Muscle layer of colon (tissue), 2 donors: ENCODE measurements around the gene TFB2M.

Experiments used
- H3K27ac ChIP-seq: one replicate; pipeline ENCODE4 v1.7.0; 2013; ENCODE audit warnings: low read depth, mild to moderate bottlenecking, low read length, moderate library complexity
- H3K27me3 ChIP-seq, 2 donors: one replicate each; pipeline ENCODE4 v1.7.0; 2013; ENCODE audit warnings: low read length in 2 of 2, mild to moderate bottlenecking in 2 of 2; ENCODE audit not compliant: insufficient read depth in 2 of 2, control insufficient read depth in 1 of 2
- H3K36me3 ChIP-seq: one replicate; pipeline ENCODE4 v1.7.0; 2013; ENCODE audit warnings: mild to moderate bottlenecking, low read length; ENCODE audit not compliant: insufficient read depth
- H3K4me1 ChIP-seq: one replicate; pipeline ENCODE4 v1.7.0; 2013; ENCODE audit warnings: mild to moderate bottlenecking, low read length; ENCODE audit not compliant: insufficient read depth
- H3K4me3 ChIP-seq, 2 donors: one replicate each; pipeline ENCODE4 v1.7.0; 2013; ENCODE audit warnings: low read length in 2 of 2, low read depth in 1 of 2, mild to moderate bottlenecking in 1 of 2, moderate library complexity in 1 of 2
- H3K9ac ChIP-seq: one replicate; pipeline ENCODE4 v1.7.0; 2013; ENCODE audit warnings: low read length
- H3K9me3 ChIP-seq: one replicate; pipeline ENCODE4 v1.7.0; 2013; ENCODE audit warnings: mild to moderate bottlenecking, low read length
- donor health status: abdominal sarcoma.
- donor health status: Adenocarcinoma of cecum.

The TFB2M gene

DNA sequence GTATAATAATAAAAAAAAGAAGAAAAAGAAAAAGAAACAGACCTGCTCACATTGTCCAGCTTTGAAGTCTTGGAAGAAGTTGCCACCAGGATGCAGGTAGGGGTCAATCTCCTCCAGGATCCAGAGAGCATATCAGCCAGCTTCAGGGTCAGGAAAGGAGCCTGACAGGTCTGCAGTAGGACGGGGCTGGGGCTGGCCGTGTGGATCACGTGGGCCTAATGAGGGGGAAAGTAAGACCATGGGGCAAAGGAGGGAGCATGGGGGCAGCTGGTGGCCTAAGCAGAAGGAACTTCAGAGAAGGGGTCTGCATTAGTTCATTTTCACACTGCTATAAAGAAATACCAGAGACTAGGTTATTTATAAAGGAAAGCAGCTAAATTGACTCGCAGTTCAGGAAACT is 39.7 kb downstream of the TFB2M start:
- H3K27ac ChIP-seq, result no peak overlapping the region
- H3K36me3 ChIP-seq, result no peaks in the 10 kb centered on the region
- H3K9ac ChIP-seq, result no peak overlapping the region
- H3K9me3 ChIP-seq, result peaks cover 8% of the 10 kb centered on the region
- H3K4me3 ChIP-seq, result no peak overlapping the region
- no peaks in the 10 kb centered on the region for H3K27me3 ChIP-seq
- no peaks in the 10 kb centered on the region for H3K4me1 ChIP-seq

DNA sequence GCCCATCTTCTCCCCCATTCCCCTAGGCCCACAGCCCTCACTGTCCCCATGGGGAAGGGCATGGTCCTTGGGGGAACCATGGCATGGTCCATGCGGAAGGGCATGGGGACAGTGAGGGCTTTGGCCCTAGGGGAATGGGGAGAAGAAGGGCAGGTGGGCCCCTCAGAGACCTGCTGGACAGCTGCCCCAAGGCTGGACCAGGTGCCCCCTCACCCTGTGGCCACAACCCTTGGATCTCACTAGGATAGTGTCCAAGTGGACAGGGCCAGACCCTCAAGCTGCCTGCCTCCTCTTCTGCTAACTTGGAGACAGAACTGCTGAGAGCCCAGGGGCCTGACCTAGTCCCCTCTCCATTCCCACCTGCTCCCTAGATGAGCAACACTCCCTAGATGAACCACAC is 46.5 kb downstream of the TFB2M start:
- Histone ChIP-seq H3K9ac (no peak overlapping the region), H3K27me3 (no peaks in the 10 kb centered on the region), H3K27ac (no peak overlapping the region), H3K36me3 (no peaks in the 10 kb centered on the region), H3K4me1 (no peaks in the 10 kb centered on the region), H3K4me3 (no peak overlapping the region), H3K9me3 (peaks cover 8% of the 10 kb centered on the region)

DNA sequence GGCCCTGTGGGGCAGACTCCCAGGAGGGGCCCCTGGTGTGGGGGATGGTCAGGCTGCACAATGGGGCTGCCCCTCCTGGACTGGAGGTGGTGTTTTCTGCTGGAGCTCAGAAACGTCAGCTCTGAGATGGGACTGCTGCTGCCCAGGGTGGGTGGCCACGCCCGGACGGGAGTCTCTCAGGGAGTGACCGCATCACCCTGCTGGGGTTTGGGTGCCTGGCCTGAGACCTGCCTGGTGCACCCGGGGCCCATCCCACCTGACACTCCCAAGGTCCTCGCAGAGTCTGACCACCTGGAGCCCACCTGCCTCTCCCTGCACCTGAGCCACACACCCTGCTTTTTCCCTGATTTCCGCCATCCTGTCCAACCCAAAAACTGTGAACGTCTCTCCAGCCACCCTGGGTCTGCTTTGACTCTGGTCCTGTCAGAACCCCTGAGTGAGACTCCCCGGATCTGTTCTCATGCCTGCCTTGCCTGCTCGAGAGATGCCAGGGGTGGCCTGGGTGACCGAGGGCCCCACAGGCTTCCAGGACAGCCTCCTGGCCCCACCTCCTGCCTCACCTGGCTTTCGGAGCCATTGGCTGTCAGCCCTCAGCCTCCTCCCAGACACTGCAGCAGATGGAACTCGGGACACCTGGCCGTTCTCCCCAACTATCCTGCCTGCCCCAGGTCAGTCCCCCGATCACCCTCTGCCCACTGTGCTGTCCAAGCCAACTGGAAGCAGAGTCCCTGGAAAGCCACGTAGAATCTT is 47.4 kb downstream of the TFB2M start:
- no peak overlapping the region for H3K9ac ChIP-seq
- no peak overlapping the region for H3K4me3 ChIP-seq
- no peaks in the 10 kb centered on the region for H3K36me3 ChIP-seq
- H3K27ac ChIP-seq, result no peak overlapping the region
- H3K9me3 ChIP-seq, result peaks cover 8% of the 10 kb centered on the region
- H3K4me1 ChIP-seq, result no peaks in the 10 kb centered on the region
- H3K27me3 ChIP-seq, result no peaks in the 10 kb centered on the region

DNA sequence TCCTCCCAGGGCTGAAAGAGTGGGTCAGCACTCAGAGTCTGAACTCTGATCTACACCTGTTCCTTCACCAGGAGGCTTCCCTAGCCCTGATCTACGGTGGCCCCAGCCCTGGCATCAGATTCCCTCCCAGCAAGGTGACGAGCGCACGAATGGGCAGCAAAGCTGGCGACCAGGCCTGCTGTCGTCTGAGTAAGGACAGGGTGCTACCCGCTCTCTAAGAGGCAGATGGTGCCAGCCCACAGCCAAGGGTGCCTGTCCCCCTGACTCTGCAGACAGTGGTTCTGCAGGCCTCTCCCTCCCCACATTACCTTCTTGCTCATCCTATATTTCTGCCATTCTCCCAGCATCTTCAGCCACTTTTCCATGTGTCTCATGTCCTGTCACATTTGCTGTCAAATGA is 48.7 kb downstream of the TFB2M start:
- no peaks in the 10 kb centered on the region for H3K4me1 ChIP-seq
- no peak overlapping the region for H3K9ac ChIP-seq
- H3K9me3 ChIP-seq, result peaks cover 8% of the 10 kb centered on the region
- no peaks in the 10 kb centered on the region for H3K27me3 ChIP-seq
- no peaks in the 10 kb centered on the region for H3K36me3 ChIP-seq
- no peak overlapping the region for H3K27ac ChIP-seq
- no peak overlapping the region for H3K4me3 ChIP-seq

DNA sequence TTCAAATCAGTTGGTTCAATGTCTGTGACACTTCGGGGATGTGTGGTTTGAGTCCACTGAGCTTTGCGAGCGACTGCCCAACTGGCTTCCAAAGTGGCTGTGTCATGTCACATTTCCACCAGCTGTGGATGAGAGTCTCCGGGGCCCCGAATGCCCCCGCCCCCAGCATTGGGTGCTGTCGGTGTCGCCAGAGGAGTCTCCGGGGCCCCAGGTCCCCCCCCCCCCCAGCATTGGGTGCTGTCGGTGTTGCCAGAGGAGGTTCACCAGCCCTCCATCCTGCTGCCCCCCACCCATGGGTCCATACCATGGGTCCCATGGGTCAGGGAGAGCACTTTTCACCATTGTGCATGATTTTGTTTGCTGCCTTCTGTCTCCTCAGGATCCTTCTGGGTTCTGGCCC is 49.9 kb downstream of the TFB2M start:
- H3K9ac ChIP-seq, result no peak overlapping the region
- H3K36me3 ChIP-seq, result no peaks in the 10 kb centered on the region
- no peak overlapping the region for H3K4me3 ChIP-seq
- H3K27ac ChIP-seq, result no peak overlapping the region
- no peaks in the 10 kb centered on the region for H3K4me1 ChIP-seq
- H3K27me3 ChIP-seq, result no peaks in the 10 kb centered on the region
- peaks cover 8% of the 10 kb centered on the region for H3K9me3 ChIP-seq

DNA sequence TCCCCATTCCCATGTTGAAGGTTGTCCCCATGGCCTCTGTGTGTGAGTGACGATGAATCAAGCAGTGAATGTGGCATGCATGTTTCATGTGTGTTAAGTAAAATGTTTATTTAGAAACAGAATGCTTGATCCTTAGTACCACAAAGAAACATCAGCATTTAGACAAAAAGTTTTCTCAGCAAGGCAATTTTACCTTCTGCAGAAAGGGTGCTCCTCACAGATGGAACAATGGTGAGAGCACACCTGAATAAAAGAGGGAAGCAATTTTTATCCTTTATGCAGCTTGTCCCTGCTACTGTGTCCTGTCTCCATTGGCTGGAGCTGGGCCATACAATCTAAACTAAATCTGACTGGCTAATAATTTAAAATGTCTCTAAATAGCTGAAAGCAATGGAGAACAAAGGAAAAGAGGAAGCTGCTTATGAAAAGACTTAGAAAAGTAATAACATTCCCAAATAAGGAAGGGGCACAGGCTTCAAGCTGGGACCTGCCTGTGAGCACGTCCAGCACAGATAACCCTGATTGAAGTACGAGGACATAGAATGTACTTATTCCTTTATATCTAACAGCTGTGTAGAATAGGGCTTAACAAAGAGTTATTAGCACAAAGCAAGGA is 50.6 kb downstream of the TFB2M start:
- Histone ChIP-seq H3K36me3 (no peaks in the 10 kb centered on the region), H3K27me3 (no peaks in the 10 kb centered on the region), H3K27ac (no peak overlapping the region), H3K9ac (no peak overlapping the region), H3K4me3 (no peak overlapping the region), H3K9me3 (peaks cover 8% of the 10 kb centered on the region), H3K4me1 (no peaks in the 10 kb centered on the region)

DNA sequence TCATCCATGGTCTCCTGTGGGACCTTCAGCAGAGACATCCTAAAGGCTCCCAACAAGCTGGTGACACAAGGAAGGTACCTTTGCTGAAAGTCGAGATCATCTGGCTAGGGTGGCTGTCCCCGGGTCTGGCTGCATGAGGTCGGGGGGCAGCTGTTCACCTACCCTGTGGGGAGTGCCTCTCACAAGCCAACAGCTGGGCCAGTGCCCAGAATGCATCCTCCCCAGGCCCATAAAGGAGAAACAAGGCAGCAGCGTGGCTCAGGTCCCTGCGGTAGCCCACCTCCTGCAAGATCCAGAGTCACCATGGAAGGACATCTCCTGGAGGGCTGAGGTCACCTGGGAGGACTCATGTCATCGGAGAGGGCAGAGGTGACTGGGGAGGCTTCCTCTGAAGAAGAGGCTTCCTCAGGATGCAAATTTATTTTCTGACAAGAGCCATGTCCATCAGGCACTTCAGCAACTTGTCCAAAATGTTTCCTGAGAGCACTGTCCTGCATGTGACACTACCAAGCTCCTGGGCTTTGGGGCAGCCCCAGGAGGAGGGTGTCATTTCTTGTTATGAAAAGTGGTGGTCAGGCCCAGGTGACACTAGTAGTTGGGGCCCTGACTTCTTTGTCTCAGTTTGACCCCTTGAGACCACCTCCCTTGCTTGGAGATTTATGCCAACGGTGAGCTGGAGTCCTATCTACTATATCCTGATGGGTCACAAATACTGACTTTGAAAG is 52.3 kb downstream of the TFB2M start:
- H3K9ac ChIP-seq, result no peak overlapping the region
- H3K4me1 ChIP-seq, result no peaks in the 10 kb centered on the region
- H3K27me3 ChIP-seq, result no peaks in the 10 kb centered on the region
- H3K27ac ChIP-seq, result no peak overlapping the region
- no peak overlapping the region for H3K4me3 ChIP-seq
- no peaks in the 10 kb centered on the region for H3K36me3 ChIP-seq
- peaks cover 8% of the 10 kb centered on the region for H3K9me3 ChIP-seq

DNA sequence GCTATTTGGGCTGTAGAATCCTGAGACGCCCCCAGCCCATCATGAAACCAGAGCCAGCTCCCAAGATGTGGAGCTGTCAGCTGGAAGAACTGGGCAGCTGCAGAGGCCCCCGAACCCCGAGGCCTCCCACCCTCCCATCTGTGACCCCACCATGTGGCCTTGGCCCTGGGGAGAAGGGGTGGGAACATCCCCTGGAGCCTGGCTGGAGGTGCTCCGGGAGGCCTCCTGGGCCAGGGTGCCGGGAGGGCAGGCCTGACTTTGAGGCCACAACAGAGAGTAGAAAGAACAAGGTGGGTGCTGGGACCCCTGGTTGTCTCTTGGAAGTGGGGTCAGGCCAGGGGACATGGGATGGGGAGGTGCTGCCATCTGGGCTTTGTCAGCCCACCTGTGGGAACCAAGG is 53.0 kb downstream of the TFB2M start:
- no peak overlapping the region for H3K4me3 ChIP-seq
- H3K27me3 ChIP-seq, result no peaks in the 10 kb centered on the region
- no peaks in the 10 kb centered on the region for H3K36me3 ChIP-seq
- no peak overlapping the region for H3K9ac ChIP-seq
- H3K4me1 ChIP-seq, result no peaks in the 10 kb centered on the region
- no peak overlapping the region for H3K27ac ChIP-seq
- peaks cover 8% of the 10 kb centered on the region for H3K9me3 ChIP-seq

DNA sequence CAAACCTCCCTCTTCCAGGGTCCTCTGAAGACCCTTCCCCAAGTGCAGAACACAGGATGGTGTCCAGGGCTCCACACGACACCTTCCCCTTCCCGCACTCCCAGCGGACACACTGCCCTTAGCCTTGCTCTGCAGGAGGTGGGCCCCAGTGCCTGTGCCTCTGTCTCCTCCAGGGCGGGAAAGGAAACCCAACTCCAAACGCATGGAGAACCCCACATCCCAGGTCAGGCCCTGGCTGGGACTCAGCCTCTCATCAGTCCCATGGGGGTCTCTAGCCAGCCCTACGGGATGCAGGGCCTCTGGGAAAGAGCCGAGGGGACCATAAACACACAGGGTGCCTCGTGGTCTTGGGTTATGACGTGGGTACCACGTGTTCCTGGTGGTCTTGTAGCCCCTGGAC is 53.4 kb downstream of the TFB2M start:
- Histone ChIP-seq H3K27ac (no peak overlapping the region), H3K36me3 (no peaks in the 10 kb centered on the region), H3K4me3 (no peak overlapping the region), H3K4me1 (peaks cover 2% of the 10 kb centered on the region), H3K27me3 (no peaks in the 10 kb centered on the region), H3K9ac (no peak overlapping the region), H3K9me3 (peaks cover 8% of the 10 kb centered on the region)

DNA sequence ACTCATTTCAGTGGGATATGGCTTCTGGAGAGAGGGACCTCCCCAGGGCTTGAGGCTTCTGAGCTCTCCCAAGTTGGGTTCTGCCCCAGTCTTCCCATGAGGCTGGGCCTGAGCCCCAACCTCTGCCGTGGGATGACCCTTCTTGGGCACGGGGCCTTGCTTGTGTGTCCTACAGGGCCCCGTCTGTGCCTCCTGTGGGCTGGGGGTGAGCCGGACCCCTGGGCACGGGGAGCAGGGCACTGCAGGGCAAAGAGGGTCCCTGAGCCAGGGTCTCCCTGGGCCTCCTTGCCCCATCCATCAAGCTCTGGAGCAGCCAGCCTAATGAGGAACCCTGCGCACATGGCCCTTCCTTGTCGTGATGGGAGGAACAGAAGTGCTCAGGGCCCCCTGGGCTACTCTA is 53.8 kb downstream of the TFB2M start:
- H3K9ac ChIP-seq, result no peak overlapping the region
- peaks cover 8% of the 10 kb centered on the region for H3K9me3 ChIP-seq
- H3K4me3 ChIP-seq, result no peak overlapping the region
- H3K27ac ChIP-seq, result no peak overlapping the region
- no peaks in the 10 kb centered on the region for H3K36me3 ChIP-seq
- peaks cover 5% of the 10 kb centered on the region for H3K4me1 ChIP-seq
- no peaks in the 10 kb centered on the region for H3K27me3 ChIP-seq

DNA sequence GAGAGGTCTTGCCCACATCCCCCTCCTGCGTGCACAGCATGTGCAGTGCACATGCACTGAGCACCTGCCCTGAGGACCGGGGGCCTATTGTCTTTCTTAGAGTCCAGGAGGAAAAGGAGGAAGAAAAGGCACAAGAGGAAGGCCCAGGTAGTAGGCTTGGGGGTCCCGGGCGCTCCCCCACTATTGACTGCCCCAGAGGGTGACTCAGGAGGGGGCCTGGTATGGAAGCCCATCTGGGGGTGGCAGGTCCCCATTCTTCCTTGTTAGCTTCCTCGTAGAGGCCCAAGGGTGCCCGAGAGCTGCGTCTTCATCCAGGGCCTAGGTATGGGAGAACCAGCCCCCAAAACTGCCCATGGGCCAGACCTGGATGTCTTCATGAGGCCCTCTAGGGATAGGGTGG is 54.9 kb downstream of the TFB2M start:
- H3K9me3 ChIP-seq, result peaks cover 8% of the 10 kb centered on the region
- H3K27me3 ChIP-seq, result no peaks in the 10 kb centered on the region
- peaks cover 8% of the 10 kb centered on the region for H3K4me1 ChIP-seq
- no peak overlapping the region for H3K4me3 ChIP-seq
- no peaks in the 10 kb centered on the region for H3K36me3 ChIP-seq
- no peak overlapping the region for H3K9ac ChIP-seq
- H3K27ac ChIP-seq, result no peak overlapping the region
